Vagina (tissue), 2 donors: ENCODE results near the gene ACR.

ENCODE experiments used
- POLR2A ChIP-seq, 2 donors: fragments of 450-650 bp; IDR thresholded peaks; one replicate each; pipeline ENCODE4 v1.6.1; 2017; ENCODE audit warnings: antibody characterized with exemption in 2 of 2, mild to moderate bottlenecking in 2 of 2, moderate library complexity in 2 of 2
- POLR2AphosphoS5 ChIP-seq, 2 donors: sonication (generic); formaldehyde crosslinking; IDR thresholded peaks; one replicate each; pipeline ENCODE4 v1.9.0; 2017; ENCODE audit warnings: antibody characterized with exemption in 2 of 2, mild to moderate bottlenecking in 2 of 2, low read depth in 1 of 2; ENCODE audit not compliant: insufficient read depth in 1 of 2
- TF ChIP-seq, protein P1 (sequence below), 3 experiments: fragments of 450-650 bp in 2 of 3; fragments of 200-600 bp in 1 of 3; sonication (generic) in 1 of 3; IDR thresholded peaks; one replicate each; pipeline ENCODE4 v1.5.1; 2017 to 2019; ENCODE audit warnings: antibody characterized with exemption in 3 of 3, mild to moderate bottlenecking in 2 of 3, moderate library complexity in 2 of 3

DNA sequence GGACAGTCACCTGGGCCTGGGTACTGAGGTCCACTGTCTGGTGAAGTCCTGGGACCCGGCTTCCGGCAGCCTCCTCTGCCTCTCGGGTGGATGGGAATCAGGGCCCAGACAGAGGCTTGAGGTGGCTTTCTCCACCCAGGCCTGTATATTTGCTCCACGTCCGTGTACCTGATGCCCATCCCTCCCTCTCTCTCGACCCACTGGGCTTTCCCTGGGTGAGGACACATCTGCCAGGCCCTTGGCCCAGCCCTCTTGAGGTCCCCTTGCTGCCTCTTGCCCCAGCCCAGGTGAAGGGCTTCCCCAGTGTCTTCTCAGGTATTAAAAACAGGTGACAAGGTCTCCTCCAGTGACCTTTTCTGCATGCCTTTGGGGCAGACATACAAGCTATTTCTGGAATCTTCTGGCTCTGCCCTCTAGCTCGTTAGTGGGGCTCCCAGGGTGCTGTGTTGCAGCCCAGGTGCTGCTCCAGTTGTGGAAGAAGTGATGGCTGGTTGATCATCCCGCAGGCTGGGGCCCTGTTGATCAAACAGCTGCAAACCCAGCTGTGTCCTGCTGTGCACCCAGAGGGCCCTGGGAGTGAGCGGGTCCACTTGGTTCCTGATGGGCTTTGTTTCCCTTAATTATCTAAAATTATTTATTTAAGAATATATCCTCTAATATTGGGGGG is 25.5 kb upstream of the ACR start:
- TF ChIP-seq, protein P1, sequence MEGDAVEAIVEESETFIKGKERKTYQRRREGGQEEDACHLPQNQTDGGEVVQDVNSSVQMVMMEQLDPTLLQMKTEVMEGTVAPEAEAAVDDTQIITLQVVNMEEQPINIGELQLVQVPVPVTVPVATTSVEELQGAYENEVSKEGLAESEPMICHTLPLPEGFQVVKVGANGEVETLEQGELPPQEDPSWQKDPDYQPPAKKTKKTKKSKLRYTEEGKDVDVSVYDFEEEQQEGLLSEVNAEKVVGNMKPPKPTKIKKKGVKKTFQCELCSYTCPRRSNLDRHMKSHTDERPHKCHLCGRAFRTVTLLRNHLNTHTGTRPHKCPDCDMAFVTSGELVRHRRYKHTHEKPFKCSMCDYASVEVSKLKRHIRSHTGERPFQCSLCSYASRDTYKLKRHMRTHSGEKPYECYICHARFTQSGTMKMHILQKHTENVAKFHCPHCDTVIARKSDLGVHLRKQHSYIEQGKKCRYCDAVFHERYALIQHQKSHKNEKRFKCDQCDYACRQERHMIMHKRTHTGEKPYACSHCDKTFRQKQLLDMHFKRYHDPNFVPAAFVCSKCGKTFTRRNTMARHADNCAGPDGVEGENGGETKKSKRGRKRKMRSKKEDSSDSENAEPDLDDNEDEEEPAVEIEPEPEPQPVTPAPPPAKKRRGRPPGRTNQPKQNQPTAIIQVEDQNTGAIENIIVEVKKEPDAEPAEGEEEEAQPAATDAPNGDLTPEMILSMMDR (IDR thresholded peaks at IDR 0.05) = no peak
- TF ChIP-seq POLR2A (IDR thresholded peaks at IDR 0.05) (no peak), POLR2AphosphoS5 (IDR thresholded peaks at IDR 0.05; ENCODE audit: insufficient read depth in 1 of 2, low read depth in 1 of 2) (no peak)
